ENCODE results near the gene XKR3.
"Not testable (repeated sequence)": the region's sequence is repeated elsewhere in the genome, so short reads cannot be mapped to it uniquely, and the experiment has no call there.

The XKR3 gene

GRCh38 chr22:16734271-16734670, 90.9 kb downstream of the XKR3 start:
- DNase-seq, result not testable (repeated sequence)
